ES-I3 (cell line): ENCODE data around the gene BCL2L14.
A peak's percentile ranks its signal among the peaks of the same experiment; 100 is the strongest.

Experiments used
- H3K36me3 ChIP-seq: 2 replicates; pipeline ENCODE4 v1.6.1; 2013; ENCODE audit warnings: mild to moderate bottlenecking, low read length, control low read depth, moderate library complexity; ENCODE audit not compliant: insufficient read depth
- H3K4me1 ChIP-seq: 2 replicates; pipeline ENCODE4 v1.6.1; 2013; ENCODE audit warnings: mild to moderate bottlenecking, control low read depth, low read length; ENCODE audit not compliant: insufficient read depth
- H3K9ac ChIP-seq: 2 replicates; pipeline ENCODE4 v1.6.1; 2013; ENCODE audit warnings: low read depth, mild to moderate bottlenecking, low read length, moderate library complexity
- H3K9me3 ChIP-seq: 2 replicates; pipeline ENCODE4 v1.6.1; 2013; ENCODE audit warnings: mild to moderate bottlenecking, low read length, moderate library complexity; ENCODE audit not compliant: control insufficient read depth, insufficient read depth

Gene BCL2L14

GRCh38 chr12:12070674-12071656, at the start of gene BCL2L14:
TSS of gene BCL2L14 (plus strand) at chr12:12070939. CDS start at chr12:12079306, 8,367 bp downstream.
- Histone ChIP-seq H3K4me1 (peaks cover 17% of the 10 kb centered on the region), H3K36me3 (no peaks in the 10 kb centered on the region), H3K9me3 (no peaks in the 10 kb centered on the region), H3K9ac (no peak within 1 kb of the TSS)

- H3K9me3 ChIP-seq: no peaks in the 10 kb centered on the region
- no peak overlapping the region for H3K9ac ChIP-seq
- H3K36me3 ChIP-seq: no peaks in the 10 kb centered on the region
- peaks cover 3% of the 10 kb centered on the region for H3K4me1 ChIP-seq
Measured at GRCh38 chr12:12022306-12022936, 48.3 kb upstream of the BCL2L14 start.

DNA sequence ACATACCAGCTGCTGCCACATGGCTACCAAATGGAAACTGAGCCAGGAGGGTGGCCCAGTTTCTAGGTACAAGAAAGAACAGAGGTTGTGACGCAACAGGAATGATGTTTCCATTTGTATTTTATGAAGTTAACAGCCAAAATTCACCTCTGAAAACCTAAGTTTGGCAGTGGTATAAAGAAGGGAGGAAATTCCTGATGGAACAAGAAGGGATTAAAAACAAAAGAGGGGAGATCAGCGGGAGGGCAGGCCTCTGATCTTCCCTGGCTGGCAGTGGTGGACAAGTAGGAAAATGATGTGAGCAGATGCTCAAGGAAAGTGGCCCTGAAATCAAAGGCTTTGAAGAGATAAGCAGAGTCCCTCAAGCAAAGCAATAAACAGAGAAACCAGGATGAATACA, 47.3 kb upstream of the BCL2L14 start:
- Histone ChIP-seq H3K9me3 (no peaks in the 10 kb centered on the region), H3K36me3 (no peaks in the 10 kb centered on the region), H3K9ac (no peak overlapping the region), H3K4me1 (no peaks in the 10 kb centered on the region)

DNA sequence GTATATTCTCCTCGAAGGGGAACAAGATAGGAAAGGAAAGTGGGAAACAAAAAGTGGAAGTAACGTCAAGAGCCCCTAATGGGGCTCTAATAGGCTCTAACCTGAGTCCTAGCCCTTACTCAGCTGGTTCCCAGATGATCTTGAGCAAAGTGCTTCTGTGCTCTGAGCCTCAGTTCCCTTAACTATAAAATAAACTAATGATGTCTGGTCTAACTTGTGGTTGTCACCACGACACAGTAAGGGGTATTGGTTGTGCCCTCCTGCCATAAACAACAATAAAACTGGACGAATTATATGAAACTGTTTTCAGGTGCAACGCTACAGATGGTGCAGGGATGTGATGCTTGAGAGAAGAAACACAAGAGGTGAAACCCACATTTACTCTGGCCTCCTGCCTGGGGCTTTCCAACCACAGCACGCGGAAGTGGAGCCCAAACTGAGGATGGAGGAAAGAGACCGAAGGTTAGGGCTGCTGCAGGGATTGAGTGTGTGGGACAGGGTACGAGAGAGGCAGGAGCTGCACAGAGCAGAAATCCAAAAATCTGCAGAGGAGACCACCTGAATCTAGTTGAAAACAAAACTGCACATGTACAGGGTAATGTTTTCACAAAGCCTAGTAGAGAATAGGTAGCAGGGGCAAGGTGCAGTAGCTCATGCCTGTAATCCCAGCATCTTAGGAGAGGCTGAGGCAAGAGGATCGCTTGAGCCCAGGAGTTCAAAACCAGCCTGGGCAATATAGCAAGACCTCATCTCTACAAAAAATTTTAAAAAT, 45.6 kb upstream of the BCL2L14 start:
- H3K4me1 ChIP-seq: no peaks in the 10 kb centered on the region
- no peak overlapping the region for H3K9ac ChIP-seq
- no peaks in the 10 kb centered on the region for H3K36me3 ChIP-seq

GRCh38 chr12:12025799-12026386, 44.8 kb upstream of the BCL2L14 start:
- Histone ChIP-seq H3K4me1 (no peaks in the 10 kb centered on the region), H3K36me3 (no peaks in the 10 kb centered on the region), H3K9me3 (no peaks in the 10 kb centered on the region), H3K9ac (no peak overlapping the region)

More for the DNA sequence above, 45.6 kb upstream of the BCL2L14 start:
- H3K9me3 ChIP-seq: no peaks in the 10 kb centered on the region

- Histone ChIP-seq H3K36me3 (no peaks in the 10 kb centered on the region), H3K9ac (no peak overlapping the region), H3K9me3 (no peaks in the 10 kb centered on the region), H3K4me1 (peaks cover 11% of the 10 kb centered on the region; the same call in 1 of the 2 replicates)
Measured at GRCh38 chr12:12028668-12029402, 41.9 kb upstream of the BCL2L14 start.

- Histone ChIP-seq H3K36me3 (no peaks in the 10 kb centered on the region), H3K9ac (no peak overlapping the region), H3K9me3 (no peaks in the 10 kb centered on the region), H3K4me1 (peaks cover 11% of the 10 kb centered on the region; the same call in 1 of the 2 replicates)
Measured at GRCh38 chr12:12029653-12030052, 41.1 kb upstream of the BCL2L14 start.

- Histone ChIP-seq H3K9ac (peak overlapping the region; percentile 64; the same call in 1 of the 2 replicates), H3K4me1 (peaks cover 11% of the 10 kb centered on the region; the same call in 1 of the 2 replicates), H3K36me3 (no peaks in the 10 kb centered on the region), H3K9me3 (no peaks in the 10 kb centered on the region; the same call in 1 of the 2 replicates)
Measured at GRCh38 chr12:12032260-12032791, 38.4 kb upstream of the BCL2L14 start.

- Histone ChIP-seq H3K4me1 (peaks cover 11% of the 10 kb centered on the region; the same call in 1 of the 2 replicates), H3K9me3 (no peaks in the 10 kb centered on the region; the same call in 1 of the 2 replicates), H3K9ac (peak overlapping the region; percentile 64), H3K36me3 (no peaks in the 10 kb centered on the region)
Measured at GRCh38 chr12:12032851-12033797, 37.6 kb upstream of the BCL2L14 start.

DNA sequence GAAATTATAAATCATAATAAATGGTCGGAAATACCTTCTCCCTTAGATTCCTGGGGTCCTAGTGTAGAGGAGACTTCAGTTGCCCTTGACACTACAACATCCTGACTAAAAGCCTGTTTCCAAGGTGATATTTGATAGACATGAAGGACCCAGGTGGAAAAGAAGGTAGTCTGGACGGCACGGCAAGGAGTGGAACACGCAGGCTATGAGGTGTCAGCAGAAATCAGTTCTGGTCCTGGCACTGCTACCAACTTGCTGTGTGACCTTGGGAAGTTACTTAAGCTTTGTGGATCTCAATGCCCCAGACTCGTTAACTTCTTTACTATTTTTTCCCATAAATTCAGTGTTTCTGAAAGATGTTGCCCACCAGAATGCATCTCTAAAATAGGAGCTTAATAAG, 36.9 kb upstream of the BCL2L14 start:
- Histone ChIP-seq H3K9me3 (no peaks in the 10 kb centered on the region; the same call in 1 of the 2 replicates), H3K36me3 (no peaks in the 10 kb centered on the region), H3K9ac (no peak overlapping the region), H3K4me1 (peaks cover 11% of the 10 kb centered on the region; the same call in 1 of the 2 replicates)

GRCh38 chr12:12034344-12034743, 36.4 kb upstream of the BCL2L14 start:
- peaks cover 11% of the 10 kb centered on the region; the same call in 1 of the 2 replicates for H3K4me1 ChIP-seq
- no peak overlapping the region for H3K9ac ChIP-seq
- no peaks in the 10 kb centered on the region; the same call in 1 of the 2 replicates for H3K9me3 ChIP-seq
- H3K36me3 ChIP-seq: no peaks in the 10 kb centered on the region

- Histone ChIP-seq H3K9me3 (no peaks in the 10 kb centered on the region; the same call in 1 of the 2 replicates), H3K9ac (no peak overlapping the region), H3K36me3 (no peaks in the 10 kb centered on the region), H3K4me1 (peaks cover 11% of the 10 kb centered on the region; the same call in 1 of the 2 replicates)
Measured at GRCh38 chr12:12035229-12035628, 35.5 kb upstream of the BCL2L14 start.
